ENCODE measurements around the gene CCDC183. TPM values are rescaled to one million over a fixed set of nuclear protein-coding genes. Genes with fewer than 3 reads are reported as not detected.
"Not testable (repeated sequence)": the region's sequence is repeated elsewhere in the genome, so short reads cannot be mapped to it uniquely, and the experiment has no call there.

The CCDC183 gene
- polyA plus RNA-seq, 2 donors, result 0.32 to 1.1 TPM

DNA sequence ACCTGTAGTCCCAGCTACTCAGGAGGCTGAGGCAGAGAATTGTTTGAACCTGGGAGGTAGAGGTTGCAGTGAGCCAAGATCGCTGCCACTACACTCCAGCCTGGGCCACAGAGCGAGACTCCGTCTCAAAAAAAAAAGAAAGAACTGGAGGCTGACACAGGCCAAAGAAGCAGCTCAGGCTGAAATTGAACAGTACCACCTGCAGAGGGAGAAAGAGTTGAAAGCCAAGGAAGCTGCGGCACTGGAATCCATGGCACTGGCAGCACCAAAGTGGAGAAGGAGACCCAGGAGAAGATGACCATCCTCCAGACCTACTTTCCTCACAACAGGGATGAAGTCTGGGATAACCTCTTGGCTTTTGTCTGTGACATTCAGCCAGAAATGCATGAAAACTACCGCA, 16.3 kb upstream of the CCDC183 start:
- Histone ChIP-seq H3K4me1 (ENCODE audit: control insufficient read depth in 2 of 2, insufficient read depth in 2 of 2, low read length in 1 of 2) (no peaks in the 10 kb centered on the region), H3K9me3 (ENCODE audit: control insufficient read depth in 2 of 2, insufficient read depth in 1 of 2, low read depth in 1 of 2, low read length in 1 of 2) (no peaks in the 10 kb centered on the region), H3K4me3 (ENCODE audit: low read depth in 1 of 2, low read length in 2 of 2) (no peak overlapping the region), H3K27ac (ENCODE audit: low read depth in 2 of 2, low read length in 1 of 2) (no peak overlapping the region), H3K36me3 (ENCODE audit: control insufficient read depth in 2 of 2, insufficient read depth in 2 of 2, low read length in 1 of 2) (no peaks in the 10 kb centered on the region), H3K27me3 (ENCODE audit: control insufficient read depth in 1 of 2, insufficient read depth in 2 of 2, low read length in 2 of 2) (no peaks in the 10 kb centered on the region)
- 70 to 75% methylated on average over 5 of the region's 5 CpGs for WGBS, 2 donors

DNA sequence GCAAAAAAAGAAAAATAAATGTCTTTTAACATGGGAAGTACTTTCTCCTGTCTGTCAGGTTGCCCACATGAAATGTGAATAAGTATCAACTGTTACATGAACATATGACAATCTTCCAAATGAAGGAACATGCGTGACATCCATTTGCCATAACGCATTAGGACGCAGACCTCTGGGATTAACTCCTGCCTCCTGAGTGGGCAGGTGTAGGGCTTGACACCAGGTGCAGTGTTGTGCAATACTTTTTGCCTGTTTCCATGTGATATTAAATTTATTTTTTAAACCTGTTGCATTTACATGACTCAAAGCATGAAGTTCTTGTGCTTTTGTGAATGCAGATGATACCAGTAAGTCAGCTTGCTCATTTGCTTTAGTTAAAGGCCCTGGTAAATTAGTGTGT, 13.7 kb upstream of the CCDC183 start:
- 87 to 90% methylated on average over 3 of the region's 3 CpGs for WGBS, 2 donors
- no peak overlapping the region for H3K27ac ChIP-seq (ENCODE audit: low read depth in 2 of 2, low read length in 1 of 2)
- H3K4me1 ChIP-seq (ENCODE audit: control insufficient read depth in 2 of 2, insufficient read depth in 2 of 2, low read length in 1 of 2), result no peaks in the 10 kb centered on the region
- no peaks in the 10 kb centered on the region for H3K36me3 ChIP-seq (ENCODE audit: control insufficient read depth in 2 of 2, insufficient read depth in 2 of 2, low read length in 1 of 2)
- H3K9me3 ChIP-seq (ENCODE audit: control insufficient read depth in 2 of 2, insufficient read depth in 1 of 2, low read depth in 1 of 2, low read length in 1 of 2), result no peaks in the 10 kb centered on the region
- no peaks in the 10 kb centered on the region for H3K27me3 ChIP-seq (ENCODE audit: control insufficient read depth in 1 of 2, insufficient read depth in 2 of 2, low read length in 2 of 2)
- no peak overlapping the region for H3K4me3 ChIP-seq (ENCODE audit: low read depth in 1 of 2, low read length in 2 of 2)

DNA sequence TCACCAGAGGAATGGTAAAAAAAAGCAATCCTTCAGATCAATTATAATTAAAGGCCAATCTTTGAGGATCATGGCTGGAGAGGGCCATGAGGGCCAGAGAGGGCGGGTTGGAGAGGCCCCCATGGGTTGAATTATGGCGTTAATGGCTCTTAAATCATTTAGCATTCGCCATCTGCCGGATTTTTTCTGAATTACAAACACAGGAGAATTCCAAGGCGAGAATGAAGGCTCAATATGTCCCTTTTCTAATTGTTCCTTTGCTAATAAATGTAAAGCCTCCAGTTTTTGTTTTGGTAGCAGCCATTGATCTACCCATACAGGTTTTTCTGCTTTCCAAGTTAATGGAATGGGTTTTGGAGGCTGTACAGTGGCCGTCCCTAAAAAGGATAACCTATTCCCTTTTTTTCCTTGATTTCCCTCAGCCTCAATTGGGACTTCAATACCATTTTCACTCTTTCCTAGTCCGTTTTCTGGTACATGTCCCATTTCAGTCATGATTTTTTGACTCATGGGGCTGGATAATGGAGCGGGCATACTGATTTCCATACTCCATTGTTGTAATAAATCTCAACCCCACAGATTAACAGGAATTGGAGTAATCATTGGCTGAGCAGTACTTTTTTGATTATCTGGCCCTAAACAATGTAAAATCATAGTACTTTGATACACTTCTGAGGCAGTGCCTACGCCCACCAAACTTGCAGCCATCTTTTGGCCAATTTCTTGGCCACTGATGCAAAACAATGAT, 11.7 kb upstream of the CCDC183 start:
- H3K27me3 ChIP-seq (ENCODE audit: control insufficient read depth in 1 of 2, insufficient read depth in 2 of 2, low read length in 2 of 2), result no peaks in the 10 kb centered on the region
- H3K4me1 ChIP-seq (ENCODE audit: control insufficient read depth in 2 of 2, insufficient read depth in 2 of 2, low read length in 1 of 2), result no peaks in the 10 kb centered on the region
- WGBS, 2 donors, result 32 to 36% methylated on average over 9 of the region's 9 CpGs
- H3K27ac ChIP-seq (ENCODE audit: low read depth in 2 of 2, low read length in 1 of 2), result no peak overlapping the region
- no peak overlapping the region for H3K4me3 ChIP-seq (ENCODE audit: low read depth in 1 of 2, low read length in 2 of 2)
- no peaks in the 10 kb centered on the region for H3K36me3 ChIP-seq (ENCODE audit: control insufficient read depth in 2 of 2, insufficient read depth in 2 of 2, low read length in 1 of 2)
- H3K9me3 ChIP-seq (ENCODE audit: control insufficient read depth in 2 of 2, insufficient read depth in 1 of 2, low read depth in 1 of 2, low read length in 1 of 2), result no peaks in the 10 kb centered on the region

GRCh38 chr9:136784997-136785361, 11.2 kb upstream of the CCDC183 start:
- no peaks in the 10 kb centered on the region for H3K9me3 ChIP-seq (ENCODE audit: control insufficient read depth in 2 of 2, insufficient read depth in 1 of 2, low read depth in 1 of 2, low read length in 1 of 2)
- no peaks in the 10 kb centered on the region for H3K36me3 ChIP-seq (ENCODE audit: control insufficient read depth in 2 of 2, insufficient read depth in 2 of 2, low read length in 1 of 2)
- 79 to 81% methylated on average over 6 of the region's 6 CpGs for WGBS, 2 donors
- H3K4me1 ChIP-seq (ENCODE audit: control insufficient read depth in 2 of 2, insufficient read depth in 2 of 2, low read length in 1 of 2), result no peaks in the 10 kb centered on the region
- no peak overlapping the region for H3K4me3 ChIP-seq (ENCODE audit: low read depth in 1 of 2, low read length in 2 of 2)
- H3K27ac ChIP-seq (ENCODE audit: low read depth in 2 of 2, low read length in 1 of 2), result no peak overlapping the region
- no peaks in the 10 kb centered on the region for H3K27me3 ChIP-seq (ENCODE audit: control insufficient read depth in 1 of 2, insufficient read depth in 2 of 2, low read length in 2 of 2)

DNA sequence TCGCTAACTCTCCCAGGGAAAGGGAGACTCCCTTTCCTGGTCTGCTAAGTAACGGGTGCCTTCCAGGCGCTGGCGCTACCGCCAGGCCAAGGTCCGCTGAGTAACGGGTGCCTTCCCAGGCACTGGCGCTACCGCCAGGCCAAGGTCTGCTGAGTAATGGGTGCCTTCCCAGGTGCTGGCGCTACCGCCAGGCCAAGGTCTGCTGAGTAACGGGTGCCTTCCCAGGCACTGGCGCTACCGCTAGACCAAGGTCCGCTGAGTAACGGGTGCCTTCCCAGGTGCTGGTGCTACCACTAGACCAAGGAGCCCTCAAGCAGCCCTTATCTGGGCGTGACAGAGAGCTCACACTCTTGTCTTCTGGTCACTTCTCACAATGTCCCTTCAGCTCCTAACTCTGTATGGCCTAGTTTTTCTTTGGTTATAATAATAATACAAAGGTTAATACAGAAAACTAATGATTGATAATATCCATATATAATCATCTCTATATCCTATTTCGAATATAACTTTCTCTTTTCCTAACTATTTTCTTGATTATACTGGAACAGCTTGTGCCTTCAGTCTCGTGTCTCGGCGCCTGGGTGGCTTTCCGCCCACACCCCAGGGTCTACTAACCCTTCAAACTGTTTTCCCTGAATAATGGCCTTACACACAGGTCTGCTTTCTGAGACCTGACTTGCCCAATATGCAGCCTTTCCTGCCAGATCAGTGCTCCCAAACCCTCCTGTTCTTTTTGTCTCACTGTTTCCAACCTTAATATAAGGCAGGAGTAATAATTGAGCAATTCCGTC, 10.4 kb upstream of the CCDC183 start:
- not testable (repeated sequence) for H3K27me3 ChIP-seq (ENCODE audit: control insufficient read depth in 1 of 2, insufficient read depth in 2 of 2, low read length in 2 of 2); H3K4me1 ChIP-seq (ENCODE audit: control insufficient read depth in 2 of 2, insufficient read depth in 2 of 2, low read length in 1 of 2); H3K27ac ChIP-seq (ENCODE audit: low read depth in 2 of 2, low read length in 1 of 2); H3K36me3 ChIP-seq (ENCODE audit: control insufficient read depth in 2 of 2, insufficient read depth in 2 of 2, low read length in 1 of 2); H3K4me3 ChIP-seq (ENCODE audit: low read depth in 1 of 2, low read length in 2 of 2); H3K9me3 ChIP-seq (ENCODE audit: control insufficient read depth in 2 of 2, insufficient read depth in 1 of 2, low read depth in 1 of 2, low read length in 1 of 2)
- WGBS, 2 donors, result 73 to 80% methylated on average over 23 of the region's 23 CpGs

GRCh38 chr9:136786451-136786850, 9.7 kb upstream of the CCDC183 start:
- WGBS, 2 donors, result 64 to 69% methylated on average over 10 of the region's 10 CpGs
- H3K4me1 ChIP-seq (ENCODE audit: control insufficient read depth in 2 of 2, insufficient read depth in 2 of 2, low read length in 1 of 2), result no peaks in the 10 kb centered on the region
- no peaks in the 10 kb centered on the region for H3K36me3 ChIP-seq (ENCODE audit: control insufficient read depth in 2 of 2, insufficient read depth in 2 of 2, low read length in 1 of 2)
- H3K9me3 ChIP-seq (ENCODE audit: control insufficient read depth in 2 of 2, insufficient read depth in 1 of 2, low read depth in 1 of 2, low read length in 1 of 2), result no peaks in the 10 kb centered on the region
- no peak overlapping the region for H3K27ac ChIP-seq (ENCODE audit: low read depth in 2 of 2, low read length in 1 of 2)
- no peaks in the 10 kb centered on the region for H3K27me3 ChIP-seq (ENCODE audit: control insufficient read depth in 1 of 2, insufficient read depth in 2 of 2, low read length in 2 of 2)
- H3K4me3 ChIP-seq (ENCODE audit: low read depth in 1 of 2, low read length in 2 of 2), result no peak overlapping the region

DNA sequence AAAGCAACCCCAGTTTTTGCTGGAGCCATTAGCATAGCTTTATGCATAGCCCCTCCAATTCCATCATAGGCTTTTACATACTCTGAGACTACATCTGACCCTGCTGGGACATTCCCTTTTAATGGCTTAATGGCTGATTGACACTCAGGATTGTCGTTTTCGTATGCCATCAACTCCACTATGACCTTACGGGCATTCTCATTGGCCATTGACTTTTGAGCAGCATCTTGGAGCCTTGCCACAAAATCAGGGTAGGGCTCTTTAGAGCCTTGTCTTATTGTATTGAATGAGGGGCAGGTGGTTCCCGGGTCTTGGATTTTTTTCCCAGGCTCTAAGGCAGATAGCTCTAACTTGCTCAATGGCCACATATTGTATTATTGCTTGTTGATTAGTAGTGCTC, 9.2 kb upstream of the CCDC183 start:
- 33 to 38% methylated on average over 4 of the region's 4 CpGs for WGBS, 2 donors
- H3K4me1 ChIP-seq (ENCODE audit: control insufficient read depth in 2 of 2, insufficient read depth in 2 of 2, low read length in 1 of 2); H3K4me3 ChIP-seq (ENCODE audit: low read depth in 1 of 2, low read length in 2 of 2); H3K36me3 ChIP-seq (ENCODE audit: control insufficient read depth in 2 of 2, insufficient read depth in 2 of 2, low read length in 1 of 2); H3K27ac ChIP-seq (ENCODE audit: low read depth in 2 of 2, low read length in 1 of 2); H3K9me3 ChIP-seq (ENCODE audit: control insufficient read depth in 2 of 2, insufficient read depth in 1 of 2, low read depth in 1 of 2, low read length in 1 of 2); H3K27me3 ChIP-seq (ENCODE audit: control insufficient read depth in 1 of 2, insufficient read depth in 2 of 2, low read length in 2 of 2): not testable (repeated sequence)

- Histone ChIP-seq H3K4me1 (ENCODE audit: control insufficient read depth in 2 of 2, insufficient read depth in 2 of 2, low read length in 1 of 2) (peaks cover 5 to 6% of the 10 kb centered on the region in 2 donors), H3K27me3 (ENCODE audit: control insufficient read depth in 1 of 2, insufficient read depth in 2 of 2, low read length in 2 of 2) (no peaks in the 10 kb centered on the region), H3K36me3 (ENCODE audit: control insufficient read depth in 2 of 2, insufficient read depth in 2 of 2, low read length in 1 of 2) (no peaks in the 10 kb centered on the region), H3K4me3 (ENCODE audit: low read depth in 1 of 2, low read length in 2 of 2) (no peak overlapping the region), H3K27ac (ENCODE audit: low read depth in 2 of 2, low read length in 1 of 2) (no peak overlapping the region), H3K9me3 (ENCODE audit: control insufficient read depth in 2 of 2, insufficient read depth in 1 of 2, low read depth in 1 of 2, low read length in 1 of 2) (no peaks in the 10 kb centered on the region)
- 20% methylated on average over 21 of the region's 21 CpGs for WGBS, 2 donors
Observed at GRCh38 chr9:136787690-136788400, 8.3 kb upstream of the CCDC183 start.

- not testable (repeated sequence) for H3K27ac ChIP-seq (ENCODE audit: low read depth in 2 of 2, low read length in 1 of 2); H3K9me3 ChIP-seq (ENCODE audit: control insufficient read depth in 2 of 2, insufficient read depth in 1 of 2, low read depth in 1 of 2, low read length in 1 of 2); H3K4me3 ChIP-seq (ENCODE audit: low read depth in 1 of 2, low read length in 2 of 2); H3K36me3 ChIP-seq (ENCODE audit: control insufficient read depth in 2 of 2, insufficient read depth in 2 of 2, low read length in 1 of 2); H3K4me1 ChIP-seq (ENCODE audit: control insufficient read depth in 2 of 2, insufficient read depth in 2 of 2, low read length in 1 of 2); H3K27me3 ChIP-seq (ENCODE audit: control insufficient read depth in 1 of 2, insufficient read depth in 2 of 2, low read length in 2 of 2)
- 70 to 82% methylated on average over 26 to 27 of the region's 27 CpGs for WGBS, 2 donors
Observed at GRCh38 chr9:136788644-136789522, 7.3 kb upstream of the CCDC183 start.
